Measurements from ENCODE around the gene HRH2.

- no peak for TF ChIP-seq EZH2 (IDR thresholded peaks at IDR 0.05; ENCODE audit: low read length, missing control alignments)
- TF ChIP-seq, protein P1, sequence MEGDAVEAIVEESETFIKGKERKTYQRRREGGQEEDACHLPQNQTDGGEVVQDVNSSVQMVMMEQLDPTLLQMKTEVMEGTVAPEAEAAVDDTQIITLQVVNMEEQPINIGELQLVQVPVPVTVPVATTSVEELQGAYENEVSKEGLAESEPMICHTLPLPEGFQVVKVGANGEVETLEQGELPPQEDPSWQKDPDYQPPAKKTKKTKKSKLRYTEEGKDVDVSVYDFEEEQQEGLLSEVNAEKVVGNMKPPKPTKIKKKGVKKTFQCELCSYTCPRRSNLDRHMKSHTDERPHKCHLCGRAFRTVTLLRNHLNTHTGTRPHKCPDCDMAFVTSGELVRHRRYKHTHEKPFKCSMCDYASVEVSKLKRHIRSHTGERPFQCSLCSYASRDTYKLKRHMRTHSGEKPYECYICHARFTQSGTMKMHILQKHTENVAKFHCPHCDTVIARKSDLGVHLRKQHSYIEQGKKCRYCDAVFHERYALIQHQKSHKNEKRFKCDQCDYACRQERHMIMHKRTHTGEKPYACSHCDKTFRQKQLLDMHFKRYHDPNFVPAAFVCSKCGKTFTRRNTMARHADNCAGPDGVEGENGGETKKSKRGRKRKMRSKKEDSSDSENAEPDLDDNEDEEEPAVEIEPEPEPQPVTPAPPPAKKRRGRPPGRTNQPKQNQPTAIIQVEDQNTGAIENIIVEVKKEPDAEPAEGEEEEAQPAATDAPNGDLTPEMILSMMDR (conservative IDR thresholded peaks at IDR 0.05 in 1 of 2, IDR thresholded peaks at IDR 0.05 in 1 of 2; ENCODE audit: low read depth in 1 of 2, low read length in 2 of 2) = no peak
Observed at GRCh38 chr5:175627739-175628138, 30.1 kb upstream of the HRH2 start.

Measured in fibroblast of lung (primary cell).